GM12891 (cell line): Measurements from ENCODE around the gene GNPTG.

ENCODE experiments used
- POLR2A ChIP-seq: IDR thresholded peaks from 2 replicates; pipeline ENCODE4 v1.6.1; 2011; ENCODE audit warnings: low read depth, low read length, control low read depth
- POLR2AphosphoS5 ChIP-seq: IDR thresholded peaks from 2 replicates; pipeline ENCODE4 v1.6.1; 2011; ENCODE audit warnings: low read depth, low read length, control low read depth
- TAF1 ChIP-seq: IDR thresholded peaks from 2 replicates; pipeline ENCODE4 v1.6.1; 2011; ENCODE audit warnings: low read depth, low read length, control low read depth

DNA sequence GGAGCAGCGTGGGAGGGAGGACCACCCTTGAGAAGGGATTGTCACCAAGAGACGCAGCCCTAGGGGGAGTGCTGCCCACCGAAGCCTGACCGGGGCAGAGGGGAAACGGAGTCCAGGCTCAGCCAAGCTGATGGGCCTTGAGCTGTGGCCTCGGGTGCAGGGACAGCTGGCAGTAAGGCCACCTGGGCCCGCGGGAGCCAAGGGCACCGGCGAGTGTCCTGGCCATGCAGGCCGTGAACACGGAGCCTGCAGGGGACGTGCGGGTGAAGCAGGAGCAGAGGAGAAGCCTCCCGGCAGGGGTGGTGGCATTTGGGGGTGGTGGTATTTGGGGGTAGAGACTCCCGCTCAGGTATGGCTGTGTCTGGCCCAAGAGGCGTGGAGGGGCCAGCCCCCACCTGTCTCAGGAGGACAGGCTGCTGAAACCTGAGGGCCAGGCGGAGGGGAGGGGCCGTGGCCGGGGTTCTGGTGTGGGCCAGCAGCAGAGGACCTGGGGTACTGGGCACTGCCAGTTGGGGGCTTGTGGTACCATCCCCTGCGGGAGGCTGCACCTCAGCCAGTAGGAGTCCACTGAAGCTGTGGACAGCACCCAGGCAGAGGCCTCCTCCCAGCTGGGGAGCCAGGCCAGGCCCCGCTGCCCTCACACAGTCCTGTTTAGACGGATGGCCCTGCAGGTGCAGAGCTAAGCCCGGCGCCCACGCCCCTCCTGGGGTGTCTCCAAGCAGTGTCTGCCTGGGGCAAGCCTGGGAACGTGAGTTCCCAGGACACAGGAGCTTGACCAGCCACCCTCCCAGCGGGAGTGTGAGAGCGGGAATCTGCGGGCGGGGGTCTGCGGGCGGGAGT lies 4.5 kb downstream of the GNPTG start:
- TF ChIP-seq POLR2AphosphoS5 (no peak), POLR2A (no peak), TAF1 (no peak)
